ENCODE results near the gene PRIMA1.

The PRIMA1 gene

GRCh38 chr14:93674343-93674742 lies 113.9 kb downstream of the PRIMA1 start:
- no peaks in the 10 kb centered on the region for H3F3A ChIP-seq (ENCODE audit: control insufficient read depth, insufficient read depth)
- no peaks in the 10 kb centered on the region for H3K9me3 ChIP-seq (ENCODE audit: control insufficient read depth, insufficient read depth, low read length)
- H4K20me1 ChIP-seq (ENCODE audit: control insufficient read depth, insufficient read depth, low read depth, low read length): no peaks in the 10 kb centered on the region
- H3K4me3 ChIP-seq (ENCODE audit: low read length): no peak overlapping the region
- H3K4me2 ChIP-seq (ENCODE audit: low read length): no peak overlapping the region
- 0 out of 2 replicates have a peak, but pooled peaks cover 3% of the 10 kb centered on the region for H3K27me3 ChIP-seq (ENCODE audit: control insufficient read depth, low read length)
- no peaks in the 10 kb centered on the region for H3K4me1 ChIP-seq (ENCODE audit: control insufficient read depth, low read length)
- TF ChIP-seq, protein P1, sequence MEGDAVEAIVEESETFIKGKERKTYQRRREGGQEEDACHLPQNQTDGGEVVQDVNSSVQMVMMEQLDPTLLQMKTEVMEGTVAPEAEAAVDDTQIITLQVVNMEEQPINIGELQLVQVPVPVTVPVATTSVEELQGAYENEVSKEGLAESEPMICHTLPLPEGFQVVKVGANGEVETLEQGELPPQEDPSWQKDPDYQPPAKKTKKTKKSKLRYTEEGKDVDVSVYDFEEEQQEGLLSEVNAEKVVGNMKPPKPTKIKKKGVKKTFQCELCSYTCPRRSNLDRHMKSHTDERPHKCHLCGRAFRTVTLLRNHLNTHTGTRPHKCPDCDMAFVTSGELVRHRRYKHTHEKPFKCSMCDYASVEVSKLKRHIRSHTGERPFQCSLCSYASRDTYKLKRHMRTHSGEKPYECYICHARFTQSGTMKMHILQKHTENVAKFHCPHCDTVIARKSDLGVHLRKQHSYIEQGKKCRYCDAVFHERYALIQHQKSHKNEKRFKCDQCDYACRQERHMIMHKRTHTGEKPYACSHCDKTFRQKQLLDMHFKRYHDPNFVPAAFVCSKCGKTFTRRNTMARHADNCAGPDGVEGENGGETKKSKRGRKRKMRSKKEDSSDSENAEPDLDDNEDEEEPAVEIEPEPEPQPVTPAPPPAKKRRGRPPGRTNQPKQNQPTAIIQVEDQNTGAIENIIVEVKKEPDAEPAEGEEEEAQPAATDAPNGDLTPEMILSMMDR (IDR thresholded peaks at IDR 0.05; ENCODE audit: low read depth, low read length, poor library complexity, severe bottlenecking): no peak
- TF ChIP-seq EZH2phosphoT487 (IDR thresholded peaks at IDR 0.05; ENCODE audit: borderline replicate concordance, low read length): no peak
- no peaks in the 10 kb centered on the region for H3K9me2 ChIP-seq (replicated peaks; ENCODE audit: control insufficient read depth, low read length)
- no peaks in the 10 kb centered on the region for H3K79me2 ChIP-seq (ENCODE audit: control insufficient read depth, low read length)
- H3K36me3 ChIP-seq (ENCODE audit: control insufficient read depth, low read length): no peaks in the 10 kb centered on the region
- no peak overlapping the region for H3K27ac ChIP-seq (ENCODE audit: low read depth, low read length)

- H4K20me1 ChIP-seq (ENCODE audit: control insufficient read depth, insufficient read depth, low read depth, low read length): no peaks in the 10 kb centered on the region
- H3K27me3 ChIP-seq (ENCODE audit: control insufficient read depth, low read length): 0 out of 2 replicates have a peak, but pooled peaks cover 3% of the 10 kb centered on the region
- H3K4me3 ChIP-seq (ENCODE audit: low read length): no peak overlapping the region
- no peak overlapping the region for H3K27ac ChIP-seq (ENCODE audit: low read depth, low read length)
- TF ChIP-seq, protein P1 (IDR thresholded peaks at IDR 0.05; ENCODE audit: low read depth, low read length, poor library complexity, severe bottlenecking): no peak
- TF ChIP-seq EZH2phosphoT487 (IDR thresholded peaks at IDR 0.05; ENCODE audit: borderline replicate concordance, low read length): no peak
- no peaks in the 10 kb centered on the region for H3K36me3 ChIP-seq (ENCODE audit: control insufficient read depth, low read length)
- no peak overlapping the region for H3K4me2 ChIP-seq (ENCODE audit: low read length)
- H3K9me3 ChIP-seq (ENCODE audit: control insufficient read depth, insufficient read depth, low read length): peaks cover 9% of the 10 kb centered on the region; the same call in 1 of the 2 replicates
- H3K4me1 ChIP-seq (ENCODE audit: control insufficient read depth, low read length): no peaks in the 10 kb centered on the region
- no peaks in the 10 kb centered on the region for H3F3A ChIP-seq (ENCODE audit: control insufficient read depth, insufficient read depth)
- no peaks in the 10 kb centered on the region for H3K9me2 ChIP-seq (replicated peaks; ENCODE audit: control insufficient read depth, low read length)
- no peaks in the 10 kb centered on the region for H3K79me2 ChIP-seq (ENCODE audit: control insufficient read depth, low read length)
These were observed 118.7 kb downstream of the PRIMA1 start for GRCh38 chr14:93669632-93670031.
